Measurements from ENCODE around the gene KASH5.
A peak's percentile ranks its signal among the peaks of the same experiment; 100 is the strongest.

Gene KASH5

DNA sequence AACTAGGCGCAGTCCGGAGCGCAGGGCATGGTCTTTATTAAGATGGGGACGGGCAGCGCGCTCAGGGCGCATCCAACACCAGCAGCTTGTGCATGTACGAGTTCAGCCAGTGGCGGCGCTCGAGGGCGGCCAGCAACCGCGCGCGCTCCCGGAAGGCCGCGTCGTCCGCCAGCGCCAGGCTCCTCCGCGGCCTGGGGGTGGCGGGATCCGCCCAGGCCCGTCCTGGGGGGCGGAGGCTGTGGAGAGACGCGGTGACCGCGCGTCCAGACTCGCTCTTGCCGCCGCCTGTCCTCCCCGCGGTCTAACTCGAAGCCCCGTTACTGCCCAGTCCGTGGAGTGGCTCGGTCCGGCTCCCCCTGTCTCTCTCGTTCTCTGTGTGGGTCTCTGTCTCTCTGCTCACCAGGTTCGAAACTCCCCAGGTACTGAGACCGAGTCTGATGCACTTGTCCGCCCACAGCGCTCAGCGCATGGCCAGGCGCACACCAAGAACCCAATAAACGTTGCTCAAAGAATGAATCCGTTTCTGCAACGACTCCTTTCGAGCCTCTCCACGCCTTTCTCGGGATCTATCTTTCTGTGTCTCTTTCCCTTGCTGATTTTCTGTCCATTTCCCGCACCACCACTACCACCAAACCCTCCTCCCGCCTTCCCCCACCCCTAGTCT lies 34.5 kb downstream of the KASH5 start:
- H4K20me1 ChIP-seq (ENCODE audit: insufficient read depth, low read length) = no peaks in the 10 kb centered on the region
- no peaks in the 10 kb centered on the region for H3K36me3 ChIP-seq (replicated peaks; ENCODE audit: low read depth, low read length)
- no peaks in the 10 kb centered on the region for H3K79me2 ChIP-seq (ENCODE audit: low read length)
- H3K9ac ChIP-seq (ENCODE audit: low read length) = no peak overlapping the region
- H3K9me3 ChIP-seq (ENCODE audit: insufficient read depth, low read length) = no peaks in the 10 kb centered on the region
- no peak for TF ChIP-seq EZH2phosphoT487 (IDR thresholded peaks at IDR 0.05; ENCODE audit: low read depth)
- TF ChIP-seq, protein P1, sequence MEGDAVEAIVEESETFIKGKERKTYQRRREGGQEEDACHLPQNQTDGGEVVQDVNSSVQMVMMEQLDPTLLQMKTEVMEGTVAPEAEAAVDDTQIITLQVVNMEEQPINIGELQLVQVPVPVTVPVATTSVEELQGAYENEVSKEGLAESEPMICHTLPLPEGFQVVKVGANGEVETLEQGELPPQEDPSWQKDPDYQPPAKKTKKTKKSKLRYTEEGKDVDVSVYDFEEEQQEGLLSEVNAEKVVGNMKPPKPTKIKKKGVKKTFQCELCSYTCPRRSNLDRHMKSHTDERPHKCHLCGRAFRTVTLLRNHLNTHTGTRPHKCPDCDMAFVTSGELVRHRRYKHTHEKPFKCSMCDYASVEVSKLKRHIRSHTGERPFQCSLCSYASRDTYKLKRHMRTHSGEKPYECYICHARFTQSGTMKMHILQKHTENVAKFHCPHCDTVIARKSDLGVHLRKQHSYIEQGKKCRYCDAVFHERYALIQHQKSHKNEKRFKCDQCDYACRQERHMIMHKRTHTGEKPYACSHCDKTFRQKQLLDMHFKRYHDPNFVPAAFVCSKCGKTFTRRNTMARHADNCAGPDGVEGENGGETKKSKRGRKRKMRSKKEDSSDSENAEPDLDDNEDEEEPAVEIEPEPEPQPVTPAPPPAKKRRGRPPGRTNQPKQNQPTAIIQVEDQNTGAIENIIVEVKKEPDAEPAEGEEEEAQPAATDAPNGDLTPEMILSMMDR (IDR thresholded peaks at IDR 0.05; ENCODE audit: low read depth, low read length) = no peak
- H3K4me2 ChIP-seq (ENCODE audit: low read length) = no peak overlapping the region
- H2AFZ ChIP-seq (ENCODE audit: low read depth, low read length) = no peak overlapping the region
- H3K4me1 ChIP-seq (ENCODE audit: low read length) = no peaks in the 10 kb centered on the region
- no peak overlapping the region for H3K4me3 ChIP-seq (ENCODE audit: low read length)
- no peak overlapping the region for H3K27ac ChIP-seq (ENCODE audit: low read length)
- peaks cover 47% of the 10 kb centered on the region for H3K27me3 ChIP-seq (ENCODE audit: low read depth, low read length)

DNA sequence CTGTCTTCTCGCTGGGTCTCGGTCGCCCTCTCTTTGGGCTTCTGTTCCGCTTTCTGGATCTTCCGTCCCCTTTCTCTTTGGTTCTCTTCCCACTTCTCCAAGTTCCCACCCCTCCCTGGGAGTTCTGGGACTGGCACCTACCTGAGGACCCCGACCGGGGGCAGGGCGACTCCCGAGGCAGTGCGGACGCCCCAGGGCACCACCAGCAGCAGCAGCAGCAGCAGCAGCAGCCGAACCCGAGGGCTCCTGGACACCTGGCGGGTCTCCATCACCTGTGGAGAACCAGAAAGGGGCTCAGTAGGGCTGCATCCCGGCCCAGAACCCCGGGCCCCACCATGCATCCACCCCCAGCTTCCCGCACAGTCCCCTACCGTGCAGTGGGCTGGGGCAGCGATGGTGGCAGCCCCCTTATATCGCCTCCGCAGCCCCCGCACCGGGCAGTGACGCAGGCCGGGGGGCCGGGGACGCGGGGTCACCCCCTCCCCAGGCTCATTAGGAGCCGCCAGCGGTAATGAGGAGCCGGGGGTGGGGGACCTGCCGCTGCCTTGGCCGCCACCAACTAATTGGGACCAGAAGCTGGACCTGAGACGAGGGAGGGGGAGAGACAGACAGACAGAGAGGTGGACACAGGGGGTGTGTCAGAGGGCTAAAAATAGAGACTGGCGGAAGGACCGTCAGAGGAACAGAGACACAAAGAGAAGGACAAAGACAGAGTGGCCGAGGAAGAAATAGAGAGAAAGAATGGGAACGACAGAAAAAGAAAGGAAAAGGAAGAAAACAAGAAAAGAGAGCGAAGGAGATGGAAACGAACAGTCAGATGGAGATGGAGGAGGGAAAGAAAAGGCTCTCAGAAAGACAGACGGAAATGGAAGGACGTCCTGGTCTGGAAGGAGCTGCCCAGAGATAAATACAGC lies 35.3 kb downstream of the KASH5 start, which contains the start of gene PTH2:
Gene PTH2, minus strand, starts transcription at position 371 of the 914 bp plus-strand sequence. Its CDS starts 102 bp downstream, at position 269.
- peaks cover 43% of the 10 kb centered on the region for H3K27me3 ChIP-seq (ENCODE audit: low read depth, low read length)

GRCh38 chr19:49423985-49424303 lies 35.9 kb downstream of the KASH5 start:
- Histone ChIP-seq H3K9me3 (ENCODE audit: insufficient read depth, low read length) (no peaks in the 10 kb centered on the region), H4K20me1 (ENCODE audit: insufficient read depth, low read length) (no peaks in the 10 kb centered on the region), H3K27ac (ENCODE audit: low read length) (no peak overlapping the region), H3K4me3 (ENCODE audit: low read length) (no peak overlapping the region), H2AFZ (ENCODE audit: low read depth, low read length) (no peak overlapping the region), H3K4me2 (ENCODE audit: low read length) (no peak overlapping the region), H3K9ac (ENCODE audit: low read length) (no peak overlapping the region), H3K27me3 (ENCODE audit: low read depth, low read length) (peaks cover 43% of the 10 kb centered on the region), H3K79me2 (ENCODE audit: low read length) (no peaks in the 10 kb centered on the region), H3K4me1 (ENCODE audit: low read length) (no peaks in the 10 kb centered on the region), H3K36me3 (replicated peaks; ENCODE audit: low read depth, low read length) (no peaks in the 10 kb centered on the region)
- no peak for TF ChIP-seq EZH2phosphoT487 (IDR thresholded peaks at IDR 0.05; ENCODE audit: low read depth)
- TF ChIP-seq, protein P1 (IDR thresholded peaks at IDR 0.05; ENCODE audit: low read depth, low read length) = no peak

More for the DNA sequence above, 35.3 kb downstream of the KASH5 start, which contains the start of gene PTH2:
- Histone ChIP-seq H3K9me3 (ENCODE audit: insufficient read depth, low read length) (no peaks in the 10 kb centered on the region), H3K79me2 (ENCODE audit: low read length) (no peaks in the 10 kb centered on the region), H3K27ac (ENCODE audit: low read length) (no peak within 1 kb of the TSS), H4K20me1 (ENCODE audit: insufficient read depth, low read length) (no peaks in the 10 kb centered on the region), H3K9ac (ENCODE audit: low read length) (no peak within 1 kb of the TSS), H2AFZ (ENCODE audit: low read depth, low read length) (no peak within 1 kb of the TSS), H3K4me1 (ENCODE audit: low read length) (no peaks in the 10 kb centered on the region), H3K4me3 (ENCODE audit: low read length) (no peak within 1 kb of the TSS), H3K36me3 (replicated peaks; ENCODE audit: low read depth, low read length) (no peaks in the 10 kb centered on the region), H3K4me2 (ENCODE audit: low read length) (no peak within 1 kb of the TSS)
- TF ChIP-seq, protein P1 (IDR thresholded peaks at IDR 0.05; ENCODE audit: low read depth, low read length) = no peak
- no peak for TF ChIP-seq EZH2phosphoT487 (IDR thresholded peaks at IDR 0.05; ENCODE audit: low read depth)

GRCh38 chr19:49425178-49425577 lies 37.1 kb downstream of the KASH5 start, which contains the start of gene GFY:
TSS of gene GFY (plus strand) at chr19:49425388. CDS start at chr19:49426431, 1,043 bp downstream.
- H3K9ac ChIP-seq (ENCODE audit: low read length) = no peak within 1 kb of the TSS
- H3K4me1 ChIP-seq (ENCODE audit: low read length) = peaks cover 5% of the 10 kb centered on the region
- peaks cover 41% of the 10 kb centered on the region for H3K27me3 ChIP-seq (ENCODE audit: low read depth, low read length)
- TF ChIP-seq, protein P1 (IDR thresholded peaks at IDR 0.05; ENCODE audit: low read depth, low read length) = no peak
- H3K4me3 ChIP-seq (ENCODE audit: low read length) = no peak within 1 kb of the TSS
- H4K20me1 ChIP-seq (ENCODE audit: insufficient read depth, low read length) = no peaks in the 10 kb centered on the region
- peak within 1 kb of the TSS; percentile 76; the same call in 1 of the 2 replicates for H2AFZ ChIP-seq (ENCODE audit: low read depth, low read length)
- no peaks in the 10 kb centered on the region for H3K9me3 ChIP-seq (ENCODE audit: insufficient read depth, low read length)
- no peak within 1 kb of the TSS for H3K4me2 ChIP-seq (ENCODE audit: low read length)
- H3K27ac ChIP-seq (ENCODE audit: low read length) = no peak within 1 kb of the TSS
- H3K79me2 ChIP-seq (ENCODE audit: low read length) = no peaks in the 10 kb centered on the region
- no peaks in the 10 kb centered on the region for H3K36me3 ChIP-seq (replicated peaks; ENCODE audit: low read depth, low read length)
